Vagina (tissue), 2 donors: ENCODE results near the gene HSF2BP.

Source experiments
- CTCF ChIP-seq, 3 experiments: fragments of 450-650 bp in 2 of 3; fragments of 200-600 bp in 1 of 3; sonication (generic) in 1 of 3; IDR thresholded peaks; one replicate each; pipeline ENCODE4 v1.5.1; 2017 to 2019; ENCODE audit warnings: antibody characterized with exemption in 3 of 3, mild to moderate bottlenecking in 2 of 3, moderate library complexity in 2 of 3
- POLR2AphosphoS5 ChIP-seq, 2 donors: sonication (generic); formaldehyde crosslinking; IDR thresholded peaks; one replicate each; pipeline ENCODE4 v1.9.0; 2017; ENCODE audit warnings: antibody characterized with exemption in 2 of 2, mild to moderate bottlenecking in 2 of 2, low read depth in 1 of 2; ENCODE audit not compliant: insufficient read depth in 1 of 2

- TF ChIP-seq CTCF (IDR thresholded peaks at IDR 0.05), result peak; percentile 31 to 50 (median 32)
- TF ChIP-seq POLR2AphosphoS5 (IDR thresholded peaks at IDR 0.05; ENCODE audit: insufficient read depth in 1 of 2, low read depth in 1 of 2), result peak in 1 of 2 donors; percentile 70
These were observed 14.0 kb downstream of the HSF2BP start for GRCh38 chr21:43645136-43645891.
